ENCODE data around the gene DNASE1L1. TPM values are rescaled to one million over a fixed set of nuclear protein-coding genes. Genes with fewer than 3 reads are reported as not detected.

The DNASE1L1 gene
- total and polyA plus RNA-seq, 2 of the 13 experiments (the other 11 are each of a cell fraction or from before 2014, with no cell fraction given) = 4.7 to 12.3 TPM

GRCh38 chrX:154376774-154377173, 32.3 kb downstream of the DNASE1L1 start:
- H3K9ac ChIP-seq (ENCODE audit: insufficient read depth, low read depth, low read length) = no peak overlapping the region
- ChIA-PET POLR2A (interaction anchor here (1.0 kb wide), 1 partner anchor 21 kb away, joined by 3 read pairs; the partner anchor contains the start of gene RPL10), CTCF (ENCODE audit: low intra/inter-chr PET ratio, low total read pairs) (no interaction called here)
- H3K9me3 ChIP-seq (ENCODE audit: low read length) = no peaks in the 10 kb centered on the region
- no peak overlapping the region; a peak in 1 of 6 replicates for H3K4me3 ChIP-seq (replicated peaks in 1 of 3; ENCODE audit: insufficient read depth in 1 of 3, low read depth in 2 of 3, low read length in 3 of 3)
- 83% methylated on average over 3 of the region's 3 CpGs for WGBS (ENCODE audit: low lambda C conversion rate)
- DNase-seq (ENCODE audit: low spot score) (no peak), ATAC-seq (no peak), FAIRE-seq (no peak)
- BruUV-seq (replicated peaks) = no TSS peak
- in situ Hi-C loops (cut with HindIII; ENCODE audit: extremely low pct_ligation_motif_present, low pct_unique_long_range_greater_than_20kb) = no loop called here
- peaks cover 53% of the 10 kb centered on the region for H3K4me1 ChIP-seq (ENCODE audit: insufficient read depth, low read length)
- intact Hi-C loops (cut with micrococcal nuclease; ENCODE audit: unreplicated experiment) = no loop called here
- no peaks in the 10 kb centered on the region for H4K20me1 ChIP-seq (ENCODE audit: insufficient read depth, low read length)
- TF ChIP-seq ZNF552 (CRISPR knock-in tag; IDR thresholded peaks at IDR 0.05; ENCODE audit: borderline replicate concordance) (no peak), HNRNPL (IDR thresholded peaks at IDR 0.05; ENCODE audit: low read depth, low read length) (no peak), MTF2 (CRISPR knock-in tag; IDR thresholded peaks at IDR 0.05; ENCODE audit: borderline replicate concordance) (no peak), ZNF326 (CRISPR knock-in tag; IDR thresholded peaks at IDR 0.05; ENCODE audit: borderline replicate concordance) (no peak), HES4 (CRISPR knock-in tag; IDR thresholded peaks at IDR 0.05; ENCODE audit: borderline replicate concordance) (no peak), ZNF256 (CRISPR knock-in tag; conservative IDR thresholded peaks at IDR 0.05) (no peak), MBD4 (IDR thresholded peaks at IDR 0.05; ENCODE audit: borderline replicate concordance, low read length) (no peak), GPN1 (CRISPR knock-in tag; IDR thresholded peaks at IDR 0.05; ENCODE audit: borderline replicate concordance) (no peak), KLF13 (CRISPR knock-in tag; IDR thresholded peaks at IDR 0.05) (no peak), TARDBP (CRISPR knock-in tag; IDR thresholded peaks at IDR 0.05) (no peak), CENPT (CRISPR knock-in tag; IDR thresholded peaks at IDR 0.05; ENCODE audit: low read depth) (no peak), RAD51 (IDR thresholded peaks at IDR 0.05; ENCODE audit: borderline replicate concordance) (no peak), TIGD3 (CRISPR knock-in tag; IDR thresholded peaks at IDR 0.05; ENCODE audit: borderline replicate concordance) (no peak), CBFB (CRISPR knock-in tag; IDR thresholded peaks at IDR 0.05) (no peak), CEBPZ (IDR thresholded peaks at IDR 0.05; ENCODE audit: low read length) (no peak), HIC2 (CRISPR knock-in tag; IDR thresholded peaks at IDR 0.05; ENCODE audit: low read depth) (no peak)
- no peak overlapping the region for H3K27ac ChIP-seq (ENCODE audit: extremely low read length, insufficient read depth, low read length)
- H2AFZ ChIP-seq (ENCODE audit: low read length) = no peak overlapping the region
- peaks cover 8% of the 10 kb centered on the region for H3K79me2 ChIP-seq (ENCODE audit: insufficient read depth, low read length)
- no peaks in the 10 kb centered on the region for H3K27me3 ChIP-seq (ENCODE audit: control insufficient read depth in 1 of 2, insufficient read depth in 2 of 2, low read length in 2 of 2)
- H3K4me2 ChIP-seq (ENCODE audit: low read depth, low read length) = no peak overlapping the region
- no peaks in the 10 kb centered on the region for H3K36me3 ChIP-seq (replicated peaks in 1 of 2; ENCODE audit: control insufficient read depth in 1 of 2, insufficient read depth in 2 of 2, low read length in 2 of 2)

Measured in HepG2 (cell line).